PC-3 (cell line): Measurements from ENCODE around the gene CAMK1D. TPM values are rescaled to one million over a fixed set of nuclear protein-coding genes. Genes with fewer than 3 reads are reported as not detected.

Source experiments
- ATAC-seq: fragments of 200-7000 bp; cut with Tn5 transposase; 2 replicates; pipeline ENCODE4 v1.9.1; 2020; ENCODE audit warnings: mild to moderate bottlenecking, moderate library complexity
- BruUV-seq: library from RNA; stranded (reverse); fragments of 400-500 nt; replicated peaks from 2 replicates; lab custom pipeline; 2021; lab: Mats Ljungman, UMichigan
- CTCF ChIA-PET: fragments of 300-600 bp; sonication (Branson Sonifier 250); formaldehyde crosslinking; loops from one replicate; lab custom pipeline; 2022; ENCODE audit warnings: antibody characterized with exemption; lab: Charles Lee
- POLR2A ChIA-PET: fragments of 300-600 bp; sonication (Branson Sonifier 250); formaldehyde crosslinking; loops from one replicate; lab custom pipeline; 2022; ENCODE audit warnings: antibody characterized with exemption; ENCODE audit not compliant: unreplicated experiment; lab: Charles Lee
- DNase-seq: peaks from one replicate; pipeline ENCODE4 v3.0.0-alpha.2; 2015
- H2AFZ ChIP-seq: fragments of 300-600 bp; sonication (generic); 2 replicates; pipeline ENCODE4 v1.6.0; 2016; ENCODE audit warnings: antibody characterized with exemption, low read length
- H3F3A ChIP-seq: fragments of 300-600 bp; sonication (generic); one replicate; pipeline ENCODE4 v1.6.0; 2017; ENCODE audit warnings: antibody characterized with exemption, low read length, control low read depth, mild to moderate bottlenecking; ENCODE audit not compliant: unreplicated experiment
- H3K27ac ChIP-seq: fragments of 300-600 bp; sonication (generic); 2 replicates; pipeline ENCODE4 v1.5.1; 2016; ENCODE audit warnings: mild to moderate bottlenecking, low read length
- H3K27me3 ChIP-seq: fragments of 300-600 bp; sonication (generic); 2 replicates; pipeline ENCODE4 v1.6.1; 2016; ENCODE audit warnings: low read length, mixed read lengths
- H3K36me3 ChIP-seq: fragments of 300-600 bp; sonication (generic); 2 replicates; pipeline ENCODE4 v1.6.1; 2016; ENCODE audit warnings: low read depth, mixed run types, low read length, mixed read lengths
- H3K4me1 ChIP-seq: fragments of 300-600 bp; sonication (generic); 2 replicates; pipeline ENCODE4 v1.5.1; 2016; ENCODE audit warnings: low read length; ENCODE audit not compliant: insufficient read depth
- H3K4me2 ChIP-seq: fragments of 300-600 bp; sonication (generic); 2 replicates; pipeline ENCODE4 v1.6.0; 2016; ENCODE audit warnings: low read length
- H3K4me3 ChIP-seq: fragments of 300-600 bp; sonication (generic); 2 replicates; pipeline ENCODE4 v1.5.1; 2016; ENCODE audit warnings: mild to moderate bottlenecking, low read length, mixed read lengths
- H3K79me2 ChIP-seq: fragments of 300-600 bp; sonication (generic); 2 replicates; pipeline ENCODE4 v1.6.1; 2017; ENCODE audit warnings: low read length, mixed read lengths
- H3K9ac ChIP-seq: fragments of 300-600 bp; sonication (generic); 2 replicates; pipeline ENCODE4 v1.6.0; 2016; ENCODE audit warnings: mild to moderate bottlenecking, low read length
- H3K9me2 ChIP-seq: fragments of 300-600 bp; sonication (generic); replicated peaks from 2 replicates; pipeline ENCODE4 v1.6.1; 2016; ENCODE audit warnings: mixed run types, low read length, mixed read lengths
- H3K9me3 ChIP-seq: fragments of 300-600 bp; sonication (generic); 2 replicates; pipeline ENCODE4 v1.6.1; 2016; ENCODE audit warnings: low read length, mixed read lengths
- H4K20me1 ChIP-seq: fragments of 300-600 bp; sonication (generic); 2 replicates; pipeline ENCODE4 v1.6.1; 2016; ENCODE audit warnings: low read length, mixed read lengths
- CTCF ChIP-seq: fragments of 300-600 bp; sonication (generic); conservative IDR thresholded peaks from 2 replicates; pipeline ENCODE4 v1.5.1; 2017; ENCODE audit warnings: antibody characterized with exemption, low read depth, mild to moderate bottlenecking, low read length
- EZH2 ChIP-seq: fragments of 300-600 bp; sonication (generic); IDR thresholded peaks from one replicate; pipeline ENCODE4 v1.6.1; 2017; ENCODE audit warnings: antibody characterized with exemption, mild to moderate bottlenecking, low read length; ENCODE audit not compliant: unreplicated experiment
- EZH2phosphoT487 ChIP-seq: fragments of 300-600 bp; sonication (generic); IDR thresholded peaks from 2 replicates; pipeline ENCODE4 v1.6.1; 2018; ENCODE audit warnings: mild to moderate bottlenecking, antibody characterized with exemption, low read length, borderline replicate concordance
- intact Hi-C: fragments of 100-400 bp; cut with micrococcal nuclease; formaldehyde crosslinking; loops from 2 replicates; pipeline ENCODE4 v1.9.0; 2023
- total RNA-seq: library from RNA; depleted of rRNA; stranded (reverse); fragments of >200 nt; gene quantifications from 2 replicates; pipeline ENCODE4 v1.2.3, GENCODE V29; 2014

The CAMK1D gene
- total RNA-seq, 1 experiment from 2014 or later: 1.3 TPM

GRCh38 chr10:12322583-12323131 lies 26.7 kb upstream of the CAMK1D start:
- Histone ChIP-seq H2AFZ (no peak overlapping the region), H3K9me3 (no peaks in the 10 kb centered on the region), H3K27ac (no peak overlapping the region), H3K27me3 (no peaks in the 10 kb centered on the region), H3K4me2 (no peak overlapping the region), H3K9me2 (no peaks in the 10 kb centered on the region), H3K4me3 (no peak overlapping the region), H3K79me2 (no peaks in the 10 kb centered on the region), H3K9ac (no peak overlapping the region), H3K36me3 (no peaks in the 10 kb centered on the region), H3F3A (no peaks in the 10 kb centered on the region), H3K4me1 (no peaks in the 10 kb centered on the region), H4K20me1 (no peaks in the 10 kb centered on the region)
- no peak for ATAC-seq
- intact Hi-C loops: no loop called here
- TF ChIP-seq CTCF (no peak), EZH2phosphoT487 (no peak)
- DNase-seq: no peak
- ChIA-PET POLR2A (no interaction called here), CTCF (no interaction called here)
- no TSS peak for BruUV-seq

GRCh38 chr10:12324530-12324929 lies 24.8 kb upstream of the CAMK1D start:
- intact Hi-C loops: no loop called here
- CTCF ChIA-PET: no interaction called here

GRCh38 chr10:12327074-12327473 lies 22.3 kb upstream of the CAMK1D start:
- Histone ChIP-seq H3K27me3 (no peaks in the 10 kb centered on the region), H3K27ac (no peak overlapping the region), H3K4me3 (no peak overlapping the region), H3K9me2 (no peaks in the 10 kb centered on the region), H3K4me2 (no peak overlapping the region), H3K79me2 (no peaks in the 10 kb centered on the region), H3K4me1 (no peaks in the 10 kb centered on the region), H4K20me1 (no peaks in the 10 kb centered on the region), H2AFZ (no peak overlapping the region), H3K36me3 (no peaks in the 10 kb centered on the region), H3F3A (no peaks in the 10 kb centered on the region), H3K9me3 (no peaks in the 10 kb centered on the region), H3K9ac (no peak overlapping the region)
- no peak for ATAC-seq
- no peak for DNase-seq
- POLR2A ChIA-PET: no interaction called here
- intact Hi-C loops: no loop called here
- no peak for TF ChIP-seq EZH2
- TF ChIP-seq CTCF: no peak
- no peak for TF ChIP-seq EZH2phosphoT487
- BruUV-seq: no TSS peak
- CTCF ChIA-PET: no interaction called here

More at GRCh38 chr10:12324530-12324929, 24.8 kb upstream of the CAMK1D start:
- Histone ChIP-seq H3K4me3 (no peak overlapping the region), H3K36me3 (no peaks in the 10 kb centered on the region), H3K27ac (no peak overlapping the region), H3K27me3 (no peaks in the 10 kb centered on the region), H3K4me2 (no peak overlapping the region), H3K9me2 (no peaks in the 10 kb centered on the region), H3F3A (no peaks in the 10 kb centered on the region), H3K79me2 (no peaks in the 10 kb centered on the region), H2AFZ (no peak overlapping the region), H4K20me1 (no peaks in the 10 kb centered on the region), H3K9me3 (no peaks in the 10 kb centered on the region), H3K4me1 (no peaks in the 10 kb centered on the region), H3K9ac (no peak overlapping the region)
- no peak for TF ChIP-seq CTCF
- no peak for TF ChIP-seq EZH2
- no peak for TF ChIP-seq EZH2phosphoT487
- no TSS peak for BruUV-seq
- ATAC-seq (no peak), DNase-seq (no peak)
- POLR2A ChIA-PET: no interaction called here
